Endothelial cell of umbilical vein (primary cell): Measurements from ENCODE around the gene TMPRSS9. TPM values are rescaled to one million over a fixed set of nuclear protein-coding genes. Genes with fewer than 3 reads are reported as not detected.

Experiments used
- BruUV-seq: library from RNA; stranded (reverse); fragments of 400-500 nt; replicated peaks from 2 replicates; lab custom pipeline; 2021; lab: Mats Ljungman, UMichigan
- CTCF ChIA-PET: fragments of 300-600, 350-600 bp; sonication (Branson Sonifier 250); formaldehyde crosslinking; loops from one replicate; lab custom pipeline; 2021; ENCODE audit warnings: antibody characterized with exemption, inconsistent platforms; lab: Charles Lee
- POLR2A ChIA-PET: fragments of 300-600, 350-600 bp; sonication (Branson Sonifier 250); formaldehyde crosslinking; loops from one replicate; lab custom pipeline; 2021; ENCODE audit warnings: antibody characterized with exemption, inconsistent platforms; lab: Charles Lee
- DNase-seq: peaks from one replicate; pipeline ENCODE4 v3.0.0-alpha.2; 2011; ENCODE audit warnings: low read depth, low spot score
- FAIRE-seq: peaks from 2 replicates; lab custom pipeline; 2011; peaks lifted over from hg19 to GRCh38; lab: Jason Lieb, UNC
- H2AFZ ChIP-seq: 2 replicates; pipeline ENCODE4 v1.6.0; 2012; ENCODE audit warnings: low read depth, low read length, control low read depth, inconsistent platforms
- H3K27ac ChIP-seq: 2 replicates; pipeline ENCODE4 v1.5.1; 2011; ENCODE audit warnings: low read depth, mild to moderate bottlenecking, control low read depth, low read length, moderate library complexity; ENCODE audit not compliant: insufficient read depth
- H3K27me3 ChIP-seq, 2 experiments: 2 replicates each; pipeline versions ENCODE4 v1.6.0 to v1.6.1; 2011; ENCODE audit warnings: low read length in 2 of 2, mixed read lengths in 1 of 2; ENCODE audit not compliant: control insufficient read depth in 2 of 2, insufficient read depth in 2 of 2
- H3K36me3 ChIP-seq, 2 experiments: 2 replicates in 1 of 2; 3 replicates in 1 of 2; pipeline ENCODE4 v1.5.1; 2011; ENCODE audit warnings: low read length in 2 of 2, mild to moderate bottlenecking in 1 of 2, moderate library complexity in 1 of 2; ENCODE audit not compliant: control insufficient read depth in 2 of 2, insufficient read depth in 2 of 2; ENCODE audit errors: extremely low read depth in 1 of 2
- H3K4me1 ChIP-seq: 3 replicates; pipeline ENCODE4 v1.5.1; 2011; ENCODE audit warnings: mild to moderate bottlenecking, low read length; ENCODE audit not compliant: control insufficient read depth, insufficient read depth; ENCODE audit errors: extremely low read depth
- H3K4me2 ChIP-seq: 2 replicates; pipeline ENCODE4 v1.6.1; 2011; ENCODE audit warnings: low read length, control low read depth, mixed read lengths; ENCODE audit not compliant: insufficient read depth
- H3K4me3 ChIP-seq, 3 experiments: fragments of 200-600 bp in 1 of 3; sonication (generic), shearing (Covaris generic) in 1 of 3; replicated peaks in 1 of 3; 2 replicates each; pipeline ENCODE4 v1.5.1; 2011 to 2016; ENCODE audit warnings: control low read depth in 3 of 3, low read length in 3 of 3, mild to moderate bottlenecking in 2 of 3, inconsistent platforms in 1 of 3, low read depth in 1 of 3, moderate library complexity in 1 of 3; ENCODE audit not compliant: insufficient read depth in 1 of 3
- H3K79me2 ChIP-seq: 2 replicates; pipeline ENCODE4 v1.6.0; 2012; ENCODE audit warnings: low read length, inconsistent platforms; ENCODE audit not compliant: control insufficient read depth, insufficient read depth
- H3K9ac ChIP-seq: replicated peaks from 2 replicates; pipeline ENCODE3; 2011; ENCODE audit warnings: low read length, control low read depth; ENCODE audit not compliant: insufficient read depth; ENCODE audit errors: extremely low read depth
- H3K9me1 ChIP-seq: replicated peaks from 3 replicates; pipeline ENCODE4 v1.6.0; 2011; ENCODE audit warnings: mild to moderate bottlenecking, low read length; ENCODE audit not compliant: control insufficient read depth, insufficient read depth; ENCODE audit errors: extremely low read depth
- H3K9me3 ChIP-seq: replicated peaks from 2 replicates; pipeline ENCODE4 v1.5.1; 2012; ENCODE audit warnings: low read length, inconsistent platforms; ENCODE audit not compliant: control insufficient read depth, insufficient read depth
- H4K20me1 ChIP-seq: replicated peaks from 2 replicates; pipeline ENCODE3; 2011; ENCODE audit warnings: mild to moderate bottlenecking, low read length; ENCODE audit not compliant: control insufficient read depth, insufficient read depth; ENCODE audit errors: extremely low read depth
- CTCF ChIP-seq, 2 donors: IDR thresholded peaks; 1 replicate in 1 of 2; 2 replicates in 1 of 2; pipeline ENCODE4 v1.5.1; 2011; ENCODE audit warnings: low read length in 2 of 2, mild to moderate bottlenecking in 2 of 2, moderate library complexity in 2 of 2, control low read depth in 1 of 2, inconsistent platforms in 1 of 2, low read depth in 1 of 2; ENCODE audit not compliant: insufficient read depth in 1 of 2; ENCODE audit errors: extremely low read depth in 1 of 2
- EZH2 ChIP-seq: IDR thresholded peaks from 2 replicates; pipeline ENCODE4 v1.6.1; 2012; ENCODE audit warnings: borderline replicate concordance, low read depth, mild to moderate bottlenecking, moderate library complexity, low read length, inconsistent platforms; ENCODE audit not compliant: severe bottlenecking
- FOS ChIP-seq: IDR thresholded peaks from 2 replicates; pipeline ENCODE4 v1.6.1; 2011; ENCODE audit warnings: mild to moderate bottlenecking, low read length, moderate library complexity, borderline replicate concordance; ENCODE audit not compliant: insufficient read depth
- GATA2 ChIP-seq: IDR thresholded peaks from 2 replicates; pipeline ENCODE4 v1.7.0; 2011; ENCODE audit warnings: low read depth, mild to moderate bottlenecking, moderate library complexity, mixed read lengths, low read length; ENCODE audit not compliant: insufficient read length, insufficient read depth
- JUN ChIP-seq: IDR thresholded peaks from 2 replicates; pipeline ENCODE4 v1.6.1; 2011; ENCODE audit warnings: borderline replicate concordance, low read depth; ENCODE audit not compliant: insufficient read length, insufficient read depth
- MAX ChIP-seq: IDR thresholded peaks from 2 replicates; pipeline ENCODE4 v1.6.1; 2011; ENCODE audit not compliant: insufficient read depth, insufficient read length
- MYC ChIP-seq: IDR thresholded peaks from one replicate; pipeline ENCODE4 v1.6.1; 2011; ENCODE audit warnings: mild to moderate bottlenecking, low read depth, low read length
- POLR2A ChIP-seq: IDR thresholded peaks from 2 replicates; pipeline ENCODE4 v1.6.1; 2012; ENCODE audit warnings: low read depth, mild to moderate bottlenecking, control low read depth, low read length
- POLR2AphosphoS5 ChIP-seq: IDR thresholded peaks from 2 replicates; pipeline ENCODE4 v1.6.1; 2012; ENCODE audit warnings: low read depth, mild to moderate bottlenecking, control low read depth, low read length, moderate library complexity; ENCODE audit not compliant: insufficient read depth
- dilution Hi-C: fragments of 300-500 bp; cut with MboI; formaldehyde crosslinking; loops from one replicate; pipeline ENCODE4 v1.15.0; 2019; ENCODE audit warnings: low sequenced_read_pairs; ENCODE audit not compliant: extremely low pct_ligation_motif_present
- intact Hi-C: fragments of 100-400 bp; cut with micrococcal nuclease; formaldehyde crosslinking; loops from one replicate; pipeline ENCODE4 v1.10.0; 2022
- polyA plus RNA-seq, 4 experiments: library from polyadenylated mRNA; depleted of rRNA in 3 of 4; stranded (reverse) in 3 of 4; unstranded in 1 of 4; fragments of >200 nt; gene quantifications; 2 replicates each; pipeline versions ENCODE4 v1.2.1 to v1.2.3, GENCODE V29; 2011 to 2012; ENCODE audit warnings: missing spikeins in 1 of 4
- total RNA-seq: library from RNA; stranded (reverse); gene quantifications from 2 replicates; pipeline ENCODE4 v1.2.3, GENCODE V29; 2021

TMPRSS9 gene
- total and polyA plus RNA-seq, 2 donors (not counting 3 experiments of a cell fraction or from before 2014, with no cell fraction given), result not detected

GRCh38 chr19:2440515-2440914 is 80.5 kb downstream of the TMPRSS9 start:
- Histone ChIP-seq H3K4me2 (no peak overlapping the region), H3K9me1 (no peaks in the 10 kb centered on the region), H3K79me2 (peaks cover 56% of the 10 kb centered on the region), H3K4me1 (no peaks in the 10 kb centered on the region), H3K4me3 (no peak overlapping the region), H3K27me3 (no peaks in the 10 kb centered on the region), H3K9ac (no peak overlapping the region), H3K9me3 (no peaks in the 10 kb centered on the region), H2AFZ (no peak overlapping the region), H4K20me1 (no peaks in the 10 kb centered on the region), H3K36me3 (peaks cover 7 to 26% of the 10 kb centered on the region in 2 experiments), H3K27ac (no peak overlapping the region)
- DNase-seq (no peak), FAIRE-seq (no peak)
- dilution Hi-C loops (no loop called here), intact Hi-C loops (no loop called here)
- TF ChIP-seq MAX (no peak), POLR2A (no peak), FOS (no peak), MYC (no peak), JUN (no peak), GATA2 (no peak), EZH2 (no peak), CTCF (IDR thresholded peaks at IDR 0.05; ENCODE audit: extremely low read depth in 1 of 2, insufficient read depth in 1 of 2, low read depth in 1 of 2, low read length in 2 of 2) (no peak), POLR2AphosphoS5 (no peak)
- CTCF ChIA-PET, result interaction anchor here (0.6 to 1.1 kb wide), 3 partner anchors 171 to 602 kb away, joined by 3 to 4 read pairs (median 3); no protein-coding TSS in a partner anchor
- BruUV-seq, result no TSS peak
- POLR2A ChIA-PET, result no interaction called here
